Activated T-helper 17 cell treated with anti-CD3 and anti-CD28 coated beads, Interleukin-2, amount 50 U/mL, for 72 hours (primary cell): ENCODE results near the gene PLCXD3. TPM values are rescaled to one million over a fixed set of nuclear protein-coding genes. Genes with fewer than 3 reads are reported as not detected.
"Not testable (repeated sequence)": the region's sequence is repeated elsewhere in the genome, so short reads cannot be mapped to it uniquely, and the experiment has no call there.

ENCODE experiments used
- ATAC-seq: fragments of 150-1000 bp; cut with Tn5 transposase; replicated peaks from 2 replicates; pipeline ENCODE4 v1.10.0; 2021; ENCODE audit warnings: mild to moderate bottlenecking, moderate library complexity
- H3K27ac Mint-ChIP-seq: one replicate; pipeline ENCODE4 v1.8.0; 2022; ENCODE audit warnings: mixed read lengths
- H3K27me3 Mint-ChIP-seq: one replicate; pipeline ENCODE4 v1.8.0; 2022; ENCODE audit warnings: mixed read lengths
- H3K36me3 Mint-ChIP-seq: one replicate; pipeline ENCODE4 v1.8.0; 2022; ENCODE audit warnings: low read depth, mild to moderate bottlenecking, mixed read lengths
- H3K4me1 Mint-ChIP-seq: one replicate; pipeline ENCODE4 v1.8.0; 2022; ENCODE audit warnings: mixed read lengths
- H3K4me3 Mint-ChIP-seq: one replicate; pipeline ENCODE4 v1.8.0; 2022; ENCODE audit warnings: mild to moderate bottlenecking, mixed read lengths
- H3K9me3 Mint-ChIP-seq: one replicate; pipeline ENCODE4 v1.8.0; 2022; ENCODE audit warnings: mixed read lengths
- total RNA-seq, 2 donors: library from RNA; stranded (reverse); gene quantifications; one replicate each; pipeline ENCODE4 v1.2.3, GENCODE V29; 2022

The PLCXD3 gene
- total RNA-seq, 2 donors from 2014 or later, result not detected

GRCh38 chr5:41335596-41336181 is 174.7 kb downstream of the PLCXD3 start:
- Mint-ChIP-seq H3K4me3 (no peak overlapping the region), H3K9me3 (no peaks in the 10 kb centered on the region)
- no peak for ATAC-seq

GRCh38 chr5:41334758-41335157 is 175.6 kb downstream of the PLCXD3 start:
- H3K9me3 Mint-ChIP-seq, result no peaks in the 10 kb centered on the region
- no peaks in the 10 kb centered on the region for H3K27me3 Mint-ChIP-seq
- no peak overlapping the region for H3K27ac Mint-ChIP-seq
- H3K4me1 Mint-ChIP-seq, result no peaks in the 10 kb centered on the region
- no peak overlapping the region for H3K4me3 Mint-ChIP-seq
- H3K36me3 Mint-ChIP-seq, result no peaks in the 10 kb centered on the region
- ATAC-seq, result no peak

More at GRCh38 chr5:41335596-41336181, 174.7 kb downstream of the PLCXD3 start:
- no peaks in the 10 kb centered on the region for H3K4me1 Mint-ChIP-seq
- H3K27ac Mint-ChIP-seq, result no peak overlapping the region
- no peaks in the 10 kb centered on the region for H3K36me3 Mint-ChIP-seq
- no peaks in the 10 kb centered on the region for H3K27me3 Mint-ChIP-seq

- Mint-ChIP-seq H3K9me3 (no peaks in the 10 kb centered on the region), H3K36me3 (no peaks in the 10 kb centered on the region), H3K4me1 (no peaks in the 10 kb centered on the region), H3K27ac (no peak overlapping the region), H3K27me3 (no peaks in the 10 kb centered on the region), H3K4me3 (no peak overlapping the region)
- no peak for ATAC-seq
Measured at GRCh38 chr5:41334221-41334620, 176.2 kb downstream of the PLCXD3 start.

DNA sequence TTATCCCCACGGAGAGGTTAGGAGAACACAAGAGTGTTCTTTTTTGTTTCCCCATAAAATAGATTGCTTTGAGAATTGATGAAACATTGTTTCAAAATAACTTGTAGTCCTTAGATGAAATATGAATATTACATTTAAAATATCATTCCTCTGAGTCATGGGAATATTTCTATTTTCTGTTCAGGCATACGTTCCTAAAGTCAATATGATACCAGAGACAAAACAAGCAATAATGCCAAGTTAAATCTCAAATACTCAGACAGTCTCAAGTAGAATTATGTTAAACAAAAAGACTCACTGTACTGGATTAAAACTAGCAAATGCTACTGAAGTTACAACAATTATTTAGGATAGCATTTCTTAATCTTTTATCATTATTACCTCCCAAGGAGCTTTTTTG is 185.3 kb downstream of the PLCXD3 start:
- no peaks in the 10 kb centered on the region for H3K4me1 Mint-ChIP-seq
- H3K9me3 Mint-ChIP-seq, result peaks cover 4% of the 10 kb centered on the region
- H3K4me3 Mint-ChIP-seq, result no peak overlapping the region
- no peak for ATAC-seq
- H3K27me3 Mint-ChIP-seq, result no peaks in the 10 kb centered on the region
- no peaks in the 10 kb centered on the region for H3K36me3 Mint-ChIP-seq
- H3K27ac Mint-ChIP-seq, result no peak overlapping the region

GRCh38 chr5:41322826-41323225 is 187.6 kb downstream of the PLCXD3 start:
- H3K4me1 Mint-ChIP-seq, ATAC-seq, H3K27me3 Mint-ChIP-seq, H3K36me3 Mint-ChIP-seq, H3K27ac Mint-ChIP-seq, H3K9me3 Mint-ChIP-seq, H3K4me3 Mint-ChIP-seq: not testable (repeated sequence)

DNA sequence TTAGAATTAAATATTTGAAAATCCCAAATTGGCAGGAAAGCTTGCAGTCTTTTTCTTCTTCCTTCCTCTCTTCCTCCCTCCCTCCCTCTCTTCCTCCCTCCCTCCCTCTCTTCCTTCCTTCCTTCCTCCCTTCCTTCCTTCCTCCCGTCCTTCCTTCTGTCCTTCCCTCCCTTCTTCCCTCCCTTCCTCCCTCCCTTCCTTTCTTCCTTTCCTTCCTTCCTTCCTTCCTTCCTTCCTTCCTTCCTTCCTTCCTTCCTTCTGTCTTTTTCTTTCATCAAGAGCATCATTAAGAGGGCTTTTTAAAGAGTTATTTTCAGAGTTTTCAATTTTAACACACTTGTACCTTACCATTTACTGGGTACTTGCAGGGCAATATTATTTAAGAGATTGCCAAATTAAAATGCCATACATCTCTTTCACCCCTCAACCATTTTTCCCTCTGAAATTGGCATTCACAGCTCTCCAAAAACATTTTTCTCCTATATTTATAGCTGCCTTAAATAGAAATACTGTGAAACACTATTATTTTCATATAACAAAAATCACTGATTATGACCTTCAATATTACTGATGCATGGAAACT is 197.8 kb downstream of the PLCXD3 start:
- Mint-ChIP-seq H3K4me1 (no peaks in the 10 kb centered on the region), H3K36me3 (no peaks in the 10 kb centered on the region), H3K9me3 (peaks cover 6% of the 10 kb centered on the region), H3K27ac (no peak overlapping the region), H3K4me3 (no peak overlapping the region), H3K27me3 (no peaks in the 10 kb centered on the region)
- no peak for ATAC-seq

DNA sequence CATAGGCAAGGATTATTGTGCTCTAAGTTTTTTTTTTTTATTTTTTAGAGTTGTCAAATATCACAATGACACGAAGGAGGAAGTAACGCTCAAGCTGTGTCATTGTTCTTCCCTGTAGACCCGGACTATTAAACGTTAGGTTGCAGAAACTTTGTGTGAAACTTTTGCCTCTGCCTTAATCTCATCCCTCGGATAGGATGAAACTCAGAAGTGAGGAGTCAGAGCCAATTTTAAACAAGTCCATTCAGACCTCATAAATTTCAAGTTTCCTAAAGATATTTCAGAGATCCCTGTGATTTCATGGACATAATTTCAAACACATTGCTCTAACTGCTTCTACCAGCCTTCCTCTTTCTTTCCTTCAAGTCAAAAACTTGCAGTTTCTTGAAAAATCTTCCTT is 198.3 kb downstream of the PLCXD3 start:
- H3K36me3 Mint-ChIP-seq, result no peaks in the 10 kb centered on the region
- no peak for ATAC-seq
- no peak overlapping the region for H3K4me3 Mint-ChIP-seq
- no peak overlapping the region for H3K27ac Mint-ChIP-seq
- no peaks in the 10 kb centered on the region for H3K4me1 Mint-ChIP-seq
- H3K9me3 Mint-ChIP-seq, result peaks cover 6% of the 10 kb centered on the region
- no peaks in the 10 kb centered on the region for H3K27me3 Mint-ChIP-seq

GRCh38 chr5:41309275-41309674 is 201.1 kb downstream of the PLCXD3 start:
- Mint-ChIP-seq H3K27me3 (no peaks in the 10 kb centered on the region), H3K36me3 (no peaks in the 10 kb centered on the region), H3K4me3 (no peak overlapping the region), H3K4me1 (no peaks in the 10 kb centered on the region), H3K27ac (no peak overlapping the region), H3K9me3 (peaks cover 6% of the 10 kb centered on the region)
- ATAC-seq, result no peak

DNA sequence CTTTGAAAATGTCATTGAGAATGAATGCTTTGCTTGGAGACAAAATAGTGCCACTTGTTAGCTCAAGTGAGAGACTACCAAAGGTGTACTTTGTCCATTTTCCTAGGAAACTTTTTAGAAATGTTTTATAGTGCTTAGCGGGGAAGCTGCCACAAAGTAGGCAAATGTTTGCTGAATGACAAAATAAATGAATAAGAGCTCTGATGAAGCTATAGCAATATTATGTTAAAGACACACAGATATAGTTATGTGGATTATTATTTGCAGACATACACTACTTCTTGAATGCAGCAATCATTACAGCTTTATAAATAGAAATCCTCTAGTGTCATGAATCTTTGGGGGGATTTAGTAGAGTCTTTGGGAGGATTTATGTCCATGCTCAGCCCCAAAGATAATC is 204.4 kb downstream of the PLCXD3 start:
- Mint-ChIP-seq H3K4me3 (no peak overlapping the region), H3K9me3 (no peaks in the 10 kb centered on the region), H3K4me1 (no peaks in the 10 kb centered on the region), H3K36me3 (no peaks in the 10 kb centered on the region), H3K27me3 (no peaks in the 10 kb centered on the region), H3K27ac (no peak overlapping the region)
- no peak for ATAC-seq

- H3K27ac Mint-ChIP-seq, result no peak overlapping the region
- H3K4me1 Mint-ChIP-seq, result no peaks in the 10 kb centered on the region
- ATAC-seq, result no peak
- no peaks in the 10 kb centered on the region for H3K27me3 Mint-ChIP-seq
- no peaks in the 10 kb centered on the region for H3K36me3 Mint-ChIP-seq
- no peaks in the 10 kb centered on the region for H3K9me3 Mint-ChIP-seq
- no peak overlapping the region for H3K4me3 Mint-ChIP-seq
Measured at GRCh38 chr5:41305056-41305455, 205.3 kb downstream of the PLCXD3 start.

- Mint-ChIP-seq H3K27me3 (no peaks in the 10 kb centered on the region), H3K36me3 (no peaks in the 10 kb centered on the region), H3K9me3 (no peaks in the 10 kb centered on the region), H3K4me3 (no peak overlapping the region), H3K4me1 (no peaks in the 10 kb centered on the region), H3K27ac (no peak overlapping the region)
- no peak for ATAC-seq
Measured at GRCh38 chr5:41296066-41296465, 214.3 kb downstream of the PLCXD3 start.

DNA sequence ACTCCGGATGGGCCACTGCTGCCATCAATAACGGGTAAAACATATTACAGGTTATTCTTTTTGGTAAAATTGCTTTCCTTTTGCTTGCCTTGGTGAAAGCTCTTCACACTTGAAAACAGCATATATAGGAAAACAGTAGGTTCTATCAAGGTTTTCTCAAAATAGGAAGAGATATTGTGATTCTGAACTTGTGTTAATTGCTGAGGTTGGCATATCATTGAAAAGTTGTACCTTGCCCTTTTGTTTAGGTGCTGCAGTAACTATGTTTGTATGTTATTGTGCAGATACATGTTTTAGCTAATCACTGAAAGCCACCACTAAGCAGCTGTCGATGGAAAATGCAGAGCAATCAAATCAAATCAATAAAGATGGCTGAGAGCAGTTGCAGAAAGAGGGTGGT is 219.1 kb downstream of the PLCXD3 start:
- Mint-ChIP-seq H3K9me3 (no peaks in the 10 kb centered on the region), H3K4me1 (no peaks in the 10 kb centered on the region), H3K36me3 (no peaks in the 10 kb centered on the region), H3K27ac (no peak overlapping the region), H3K4me3 (no peak overlapping the region), H3K27me3 (no peaks in the 10 kb centered on the region)
- no peak for ATAC-seq

- Mint-ChIP-seq H3K9me3 (no peaks in the 10 kb centered on the region), H3K4me3 (no peak overlapping the region), H3K27me3 (no peaks in the 10 kb centered on the region), H3K27ac (no peak overlapping the region), H3K36me3 (no peaks in the 10 kb centered on the region), H3K4me1 (no peaks in the 10 kb centered on the region)
- ATAC-seq, result no peak
Measured at GRCh38 chr5:41290810-41291209, 219.6 kb downstream of the PLCXD3 start.

- Mint-ChIP-seq H3K4me1 (no peaks in the 10 kb centered on the region), H3K27me3 (no peaks in the 10 kb centered on the region), H3K4me3 (no peak overlapping the region), H3K36me3 (no peaks in the 10 kb centered on the region), H3K9me3 (no peaks in the 10 kb centered on the region), H3K27ac (no peak overlapping the region)
- ATAC-seq, result no peak
Measured at GRCh38 chr5:41289970-41290464, 220.4 kb downstream of the PLCXD3 start.

- Mint-ChIP-seq H3K4me3 (no peak overlapping the region), H3K9me3 (no peaks in the 10 kb centered on the region), H3K27ac (no peak overlapping the region), H3K4me1 (no peaks in the 10 kb centered on the region), H3K27me3 (peaks cover 11% of the 10 kb centered on the region), H3K36me3 (no peaks in the 10 kb centered on the region)
- no peak for ATAC-seq
Measured at GRCh38 chr5:41286696-41287095, 223.7 kb downstream of the PLCXD3 start.
